Liver (tissue), 3 donors: ENCODE measurements around the gene ZGLP1.

Experiments used
- GABPA ChIP-seq, 2 donors: IDR thresholded peaks in 1 of 2; conservative IDR thresholded peaks in 1 of 2; 2 replicates each; pipeline ENCODE4 v1.6.1; 2016; ENCODE audit warnings: antibody characterized with exemption in 2 of 2, mild to moderate bottlenecking in 1 of 2, moderate library complexity in 1 of 2
- HNF4G ChIP-seq: IDR thresholded peaks from 2 replicates; pipeline ENCODE4 v1.6.1; 2016; ENCODE audit warnings: antibody characterized with exemption
- JUND ChIP-seq, 2 donors: IDR thresholded peaks; 2 replicates each; pipeline ENCODE4 v1.6.1; 2016; ENCODE audit warnings: antibody characterized with exemption in 2 of 2
- NR2F2 ChIP-seq: IDR thresholded peaks from 2 replicates; pipeline ENCODE4 v1.6.1; 2016; ENCODE audit warnings: antibody characterized with exemption
- RAD21 ChIP-seq, 2 donors: IDR thresholded peaks; 2 replicates each; pipeline ENCODE4 v1.6.1; 2016; ENCODE audit warnings: antibody characterized with exemption in 2 of 2, mild to moderate bottlenecking in 2 of 2
- SP1 ChIP-seq: IDR thresholded peaks from 2 replicates; pipeline ENCODE4 v1.6.1; 2018; ENCODE audit warnings: antibody characterized with exemption, mild to moderate bottlenecking
- TAF1 ChIP-seq: conservative IDR thresholded peaks from 2 replicates; pipeline ENCODE4 v1.6.1; 2016; ENCODE audit warnings: antibody characterized with exemption, mild to moderate bottlenecking
- YY1 ChIP-seq: IDR thresholded peaks from 2 replicates; pipeline ENCODE4 v1.6.1; 2016; ENCODE audit warnings: antibody characterized with exemption, mild to moderate bottlenecking
- TF ChIP-seq, protein P1 (sequence below): IDR thresholded peaks from 2 replicates; pipeline ENCODE4 v1.6.1; 2016; ENCODE audit warnings: antibody characterized with exemption
- TF ChIP-seq, protein P2 (sequence below): fragments of 150-350 bp; IDR thresholded peaks from 2 replicates; pipeline ENCODE4 v1.5.1; 2017; ENCODE audit warnings: improper control_type of control experiment, low read depth, low read length; ENCODE audit not compliant: missing input control
- TF ChIP-seq, protein P3 (sequence below): IDR thresholded peaks from 2 replicates; pipeline ENCODE4 v1.6.1; 2016; ENCODE audit warnings: antibody characterized with exemption, mild to moderate bottlenecking
- TF ChIP-seq, protein P4 (sequence below): IDR thresholded peaks from 2 replicates; pipeline ENCODE4 v1.6.1; 2016; ENCODE audit warnings: antibody characterized with exemption
- donor health status: healthy.
- donor health status: healthy.

DNA sequence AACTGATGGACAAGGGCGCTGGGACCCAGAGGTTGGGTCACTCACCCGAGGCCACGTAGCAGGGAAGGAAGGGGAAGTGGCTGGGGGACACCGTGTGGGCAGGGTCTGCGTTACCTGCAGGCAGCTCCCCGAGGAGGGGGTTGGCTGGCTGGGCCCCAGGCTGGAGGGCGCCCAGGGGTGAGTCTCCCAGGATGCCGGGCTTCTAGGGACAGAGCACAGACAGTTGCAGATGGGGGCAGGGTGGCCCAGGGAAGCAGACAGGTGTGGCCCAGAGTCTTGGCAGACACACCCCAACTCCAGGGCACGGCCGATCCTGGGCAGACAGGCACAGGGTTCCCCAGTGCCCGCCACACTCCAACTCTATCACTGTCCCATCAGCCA lies 11.8 kb upstream of the ZGLP1 start:
- TF ChIP-seq YY1: no peak
- TF ChIP-seq, protein P1, sequence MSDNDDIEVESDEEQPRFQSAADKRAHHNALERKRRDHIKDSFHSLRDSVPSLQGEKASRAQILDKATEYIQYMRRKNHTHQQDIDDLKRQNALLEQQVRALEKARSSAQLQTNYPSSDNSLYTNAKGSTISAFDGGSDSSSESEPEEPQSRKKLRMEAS: no peak
- TF ChIP-seq, protein P2, sequence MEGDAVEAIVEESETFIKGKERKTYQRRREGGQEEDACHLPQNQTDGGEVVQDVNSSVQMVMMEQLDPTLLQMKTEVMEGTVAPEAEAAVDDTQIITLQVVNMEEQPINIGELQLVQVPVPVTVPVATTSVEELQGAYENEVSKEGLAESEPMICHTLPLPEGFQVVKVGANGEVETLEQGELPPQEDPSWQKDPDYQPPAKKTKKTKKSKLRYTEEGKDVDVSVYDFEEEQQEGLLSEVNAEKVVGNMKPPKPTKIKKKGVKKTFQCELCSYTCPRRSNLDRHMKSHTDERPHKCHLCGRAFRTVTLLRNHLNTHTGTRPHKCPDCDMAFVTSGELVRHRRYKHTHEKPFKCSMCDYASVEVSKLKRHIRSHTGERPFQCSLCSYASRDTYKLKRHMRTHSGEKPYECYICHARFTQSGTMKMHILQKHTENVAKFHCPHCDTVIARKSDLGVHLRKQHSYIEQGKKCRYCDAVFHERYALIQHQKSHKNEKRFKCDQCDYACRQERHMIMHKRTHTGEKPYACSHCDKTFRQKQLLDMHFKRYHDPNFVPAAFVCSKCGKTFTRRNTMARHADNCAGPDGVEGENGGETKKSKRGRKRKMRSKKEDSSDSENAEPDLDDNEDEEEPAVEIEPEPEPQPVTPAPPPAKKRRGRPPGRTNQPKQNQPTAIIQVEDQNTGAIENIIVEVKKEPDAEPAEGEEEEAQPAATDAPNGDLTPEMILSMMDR: no peak
- no peak for TF ChIP-seq NR2F2
- TF ChIP-seq JUND (IDR thresholded peaks at IDR 0.05): no peak
- TF ChIP-seq SP1: no peak
- no peak for TF ChIP-seq GABPA (IDR thresholded peaks at IDR 0.05 in 1 of 2, conservative IDR thresholded peaks at IDR 0.05 in 1 of 2)
- TF ChIP-seq, protein P3, sequence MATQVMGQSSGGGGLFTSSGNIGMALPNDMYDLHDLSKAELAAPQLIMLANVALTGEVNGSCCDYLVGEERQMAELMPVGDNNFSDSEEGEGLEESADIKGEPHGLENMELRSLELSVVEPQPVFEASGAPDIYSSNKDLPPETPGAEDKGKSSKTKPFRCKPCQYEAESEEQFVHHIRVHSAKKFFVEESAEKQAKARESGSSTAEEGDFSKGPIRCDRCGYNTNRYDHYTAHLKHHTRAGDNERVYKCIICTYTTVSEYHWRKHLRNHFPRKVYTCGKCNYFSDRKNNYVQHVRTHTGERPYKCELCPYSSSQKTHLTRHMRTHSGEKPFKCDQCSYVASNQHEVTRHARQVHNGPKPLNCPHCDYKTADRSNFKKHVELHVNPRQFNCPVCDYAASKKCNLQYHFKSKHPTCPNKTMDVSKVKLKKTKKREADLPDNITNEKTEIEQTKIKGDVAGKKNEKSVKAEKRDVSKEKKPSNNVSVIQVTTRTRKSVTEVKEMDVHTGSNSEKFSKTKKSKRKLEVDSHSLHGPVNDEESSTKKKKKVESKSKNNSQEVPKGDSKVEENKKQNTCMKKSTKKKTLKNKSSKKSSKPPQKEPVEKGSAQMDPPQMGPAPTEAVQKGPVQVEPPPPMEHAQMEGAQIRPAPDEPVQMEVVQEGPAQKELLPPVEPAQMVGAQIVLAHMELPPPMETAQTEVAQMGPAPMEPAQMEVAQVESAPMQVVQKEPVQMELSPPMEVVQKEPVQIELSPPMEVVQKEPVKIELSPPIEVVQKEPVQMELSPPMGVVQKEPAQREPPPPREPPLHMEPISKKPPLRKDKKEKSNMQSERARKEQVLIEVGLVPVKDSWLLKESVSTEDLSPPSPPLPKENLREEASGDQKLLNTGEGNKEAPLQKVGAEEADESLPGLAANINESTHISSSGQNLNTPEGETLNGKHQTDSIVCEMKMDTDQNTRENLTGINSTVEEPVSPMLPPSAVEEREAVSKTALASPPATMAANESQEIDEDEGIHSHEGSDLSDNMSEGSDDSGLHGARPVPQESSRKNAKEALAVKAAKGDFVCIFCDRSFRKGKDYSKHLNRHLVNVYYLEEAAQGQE: no peak
- no peak for TF ChIP-seq RAD21 (IDR thresholded peaks at IDR 0.05)
- TF ChIP-seq HNF4G: no peak
- TF ChIP-seq, protein P4, sequence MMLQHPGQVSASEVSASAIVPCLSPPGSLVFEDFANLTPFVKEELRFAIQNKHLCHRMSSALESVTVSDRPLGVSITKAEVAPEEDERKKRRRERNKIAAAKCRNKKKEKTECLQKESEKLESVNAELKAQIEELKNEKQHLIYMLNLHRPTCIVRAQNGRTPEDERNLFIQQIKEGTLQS: no peak
- TF ChIP-seq TAF1: no peak
